Hepatic stellate cell (primary cell): ENCODE measurements around the gene TTC32.

ENCODE experiments used
- DNase-seq: peaks from one replicate; pipeline ENCODE4 v3.0.0; 2011; ENCODE audit warnings: low spot score

TTC32 gene

DNA sequence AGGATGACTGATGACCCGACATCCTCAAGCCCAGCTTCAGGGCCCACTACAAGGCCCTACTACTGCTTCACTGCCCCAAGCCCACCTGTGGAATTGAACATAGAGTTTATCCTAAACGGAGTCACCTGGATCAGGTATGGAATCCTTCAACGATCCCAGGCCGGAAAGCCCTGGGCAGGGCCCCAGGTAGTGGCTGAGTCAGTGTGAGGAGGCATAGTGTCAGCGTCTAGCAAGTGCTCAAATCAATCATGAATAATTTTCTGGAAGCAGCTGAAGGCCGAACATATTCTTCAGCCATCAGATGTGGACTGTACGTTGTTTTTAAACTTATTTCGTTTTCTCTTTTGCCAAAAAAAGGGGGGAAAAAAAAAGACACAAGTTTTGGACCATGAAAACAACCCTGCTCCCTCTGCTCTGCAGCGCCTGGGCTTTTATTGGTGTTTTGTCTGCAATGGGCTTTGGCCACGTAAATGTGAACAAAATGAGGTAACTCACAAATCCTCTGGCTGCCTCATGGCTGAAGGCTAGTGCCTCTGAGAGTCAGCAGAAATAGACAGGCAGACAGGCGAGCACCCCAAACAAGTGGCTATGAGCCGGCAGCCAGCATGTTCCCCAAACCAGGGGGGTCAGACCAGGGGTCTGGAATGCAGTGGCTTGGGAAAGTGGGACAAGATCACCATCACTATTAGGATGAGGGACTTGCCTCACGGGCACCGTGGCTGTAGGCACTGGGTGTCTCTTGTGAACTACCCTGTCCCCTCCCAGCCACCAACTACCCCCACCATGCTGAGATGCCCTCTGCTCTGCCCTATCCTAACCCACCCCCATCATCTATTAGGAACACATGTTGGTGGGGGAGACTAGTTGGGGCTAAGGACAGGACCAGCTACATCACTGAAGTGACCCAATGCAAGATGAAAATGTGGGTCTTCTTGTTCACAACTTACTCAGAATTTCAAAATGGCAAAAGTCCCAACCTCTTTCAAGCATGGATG is 51.4 kb downstream of the TTC32 start:
- DNase-seq = no peak

GRCh38 chr2:19848952-19849351 is 52.8 kb downstream of the TTC32 start:
- no peak for DNase-seq

DNA sequence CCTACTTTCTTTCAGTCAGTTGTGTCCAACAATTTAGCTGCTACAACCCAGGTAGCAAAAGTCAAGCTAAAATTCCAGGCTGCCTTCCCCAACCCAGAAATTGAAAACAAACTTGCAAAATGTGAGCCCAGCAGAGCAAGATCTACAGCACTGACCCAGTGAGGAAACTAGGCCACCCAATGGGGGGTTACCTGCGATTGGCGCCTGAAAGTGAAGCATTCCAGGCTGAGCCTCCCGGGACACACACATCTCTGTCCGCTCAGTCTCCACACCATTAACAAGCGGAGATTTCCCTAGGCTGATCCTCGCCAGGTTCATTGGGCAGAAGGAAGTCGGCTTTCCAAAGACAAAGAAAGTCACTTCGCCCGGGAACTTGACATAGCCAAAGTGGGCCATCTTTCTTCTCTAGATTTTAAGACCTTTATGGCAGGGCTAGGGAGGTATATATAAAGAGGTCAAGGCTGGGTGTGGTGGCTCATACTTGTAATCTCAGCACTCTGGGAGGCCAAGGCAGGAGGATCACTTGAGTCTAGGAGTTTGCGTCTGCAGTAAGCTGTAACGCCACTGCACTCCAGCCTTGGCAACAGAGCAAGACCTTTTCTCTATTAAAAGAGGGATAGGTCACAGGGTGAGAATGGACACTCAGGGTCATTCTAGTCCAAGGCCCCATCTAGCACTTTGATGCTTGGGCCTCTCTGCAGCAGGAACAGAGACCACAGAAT is 53.6 kb downstream of the TTC32 start:
- DNase-seq = no peak

DNA sequence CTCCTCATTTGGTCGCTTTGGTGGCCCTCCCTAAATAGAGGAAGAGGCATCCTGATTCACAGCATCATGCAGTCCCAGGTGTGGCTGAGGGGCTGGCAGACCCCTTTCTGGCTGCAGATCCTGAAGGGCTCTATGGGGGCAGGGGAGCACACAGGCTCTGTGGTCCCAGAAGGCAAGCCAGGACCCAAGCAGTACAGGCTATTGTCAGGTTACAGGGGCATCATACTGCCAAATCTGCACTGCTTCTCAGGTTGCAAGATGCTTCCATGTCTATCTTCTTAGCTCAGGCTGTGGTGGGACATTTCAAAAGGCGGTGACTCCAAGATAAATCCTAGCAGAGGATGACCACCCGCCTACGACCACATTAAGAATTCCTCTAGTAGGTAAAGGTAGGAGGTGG is 54.3 kb downstream of the TTC32 start:
- DNase-seq = no peak
